ENCODE results near the gene BUD13. TPM values are rescaled to one million over a fixed set of nuclear protein-coding genes. Genes with fewer than 3 reads are reported as not detected.

Gene BUD13
- polyA plus RNA-seq, 1 experiment = 11.7 TPM

GRCh38 chr11:116703421-116703820 lies 69.4 kb downstream of the BUD13 start:
- no peak for TF ChIP-seq CTCF (IDR thresholded peaks at IDR 0.05; ENCODE audit: insufficient read depth, low read depth, low read length)
- Histone ChIP-seq H3K4me3 (ENCODE audit: low read depth, low read length) (no peak overlapping the region), H3K27me3 (ENCODE audit: control insufficient read depth, insufficient read depth, low read length) (peaks cover 12% of the 10 kb centered on the region), H3K36me3 (ENCODE audit: control insufficient read depth, insufficient read depth, low read length) (no peaks in the 10 kb centered on the region)
- POLR2A ChIA-PET = no interaction called here
- no peak for DNase-seq (ENCODE audit: low read depth)
- CTCF ChIA-PET = interaction anchor here (0.6 to 2.5 kb wide), 2 partner anchors 12 to 1348 kb away, joined by 3 to 12 read pairs; no protein-coding TSS in a partner anchor

- Histone ChIP-seq H3K27me3 (ENCODE audit: control insufficient read depth, insufficient read depth, low read length) (peaks cover 11% of the 10 kb centered on the region), H3K4me3 (ENCODE audit: low read depth, low read length) (no peak overlapping the region), H3K36me3 (ENCODE audit: control insufficient read depth, insufficient read depth, low read length) (no peaks in the 10 kb centered on the region)
- no peak for TF ChIP-seq CTCF (IDR thresholded peaks at IDR 0.05; ENCODE audit: insufficient read depth, low read depth, low read length)
- CTCF ChIA-PET = interaction anchor here (2.5 kb wide), 1 partner anchor 12 kb away, joined by 12 read pairs; no protein-coding TSS in a partner anchor
- DNase-seq (ENCODE audit: low read depth) = no peak
- POLR2A ChIA-PET = no interaction called here
These were observed 69.9 kb downstream of the BUD13 start for GRCh38 chr11:116702772-116703385.

- CTCF ChIA-PET = interaction anchor here (2.5 kb wide), 1 partner anchor 11 kb away, joined by 12 read pairs; no protein-coding TSS in a partner anchor
These were observed 70.9 kb downstream of the BUD13 start for GRCh38 chr11:116701876-116702275.

GRCh38 chr11:116701297-116701801 lies 71.4 kb downstream of the BUD13 start:
- peaks cover 3% of the 10 kb centered on the region; the same call in 1 of the 2 replicates for H3K27me3 ChIP-seq (ENCODE audit: control insufficient read depth, insufficient read depth, low read length)
- H3K4me3 ChIP-seq (ENCODE audit: low read depth, low read length) = no peak overlapping the region
- no peak for DNase-seq (ENCODE audit: low read depth)
- no peak for TF ChIP-seq CTCF (IDR thresholded peaks at IDR 0.05; ENCODE audit: insufficient read depth, low read depth, low read length)
- no peaks in the 10 kb centered on the region for H3K36me3 ChIP-seq (ENCODE audit: control insufficient read depth, insufficient read depth, low read length)
- CTCF ChIA-PET = interaction anchor here (2.5 kb wide), 1 partner anchor 10 kb away, joined by 12 read pairs; no protein-coding TSS in a partner anchor
- POLR2A ChIA-PET = no interaction called here

More at GRCh38 chr11:116701876-116702275, 70.9 kb downstream of the BUD13 start:
- no peak for DNase-seq (ENCODE audit: low read depth)
- H3K36me3 ChIP-seq (ENCODE audit: control insufficient read depth, insufficient read depth, low read length) = no peaks in the 10 kb centered on the region
- POLR2A ChIA-PET = no interaction called here
- H3K4me3 ChIP-seq (ENCODE audit: low read depth, low read length) = no peak overlapping the region
- H3K27me3 ChIP-seq (ENCODE audit: control insufficient read depth, insufficient read depth, low read length) = peaks cover 4% of the 10 kb centered on the region
- no peak for TF ChIP-seq CTCF (IDR thresholded peaks at IDR 0.05; ENCODE audit: insufficient read depth, low read depth, low read length)

- no peak for DNase-seq (ENCODE audit: low read depth)
- Histone ChIP-seq H3K4me3 (ENCODE audit: low read depth, low read length) (no peak overlapping the region), H3K27me3 (ENCODE audit: control insufficient read depth, insufficient read depth, low read length) (no peaks in the 10 kb centered on the region; the same call in 1 of the 2 replicates), H3K36me3 (ENCODE audit: control insufficient read depth, insufficient read depth, low read length) (no peaks in the 10 kb centered on the region)
- CTCF ChIA-PET = interaction anchor here (0.9 to 2.5 kb wide), 2 partner anchors 9 kb away, joined by 3 to 12 read pairs; no protein-coding TSS in a partner anchor
- no peak for TF ChIP-seq CTCF (IDR thresholded peaks at IDR 0.05; ENCODE audit: insufficient read depth, low read depth, low read length)
- POLR2A ChIA-PET = no interaction called here
These were observed 72.1 kb downstream of the BUD13 start for GRCh38 chr11:116700586-116701220.
